PC-9 (cell line): Measurements from ENCODE around the gene TRIM15. TPM values are rescaled to one million over a fixed set of nuclear protein-coding genes. Genes with fewer than 3 reads are reported as not detected.

Experiments
- BruUV-seq: library from RNA; stranded (reverse); fragments of 400-500 nt; replicated peaks from 2 replicates; lab custom pipeline; 2021; lab: Mats Ljungman, UMichigan
- CTCF ChIA-PET: fragments of 300-600 bp; sonication (Branson Sonifier 250); formaldehyde crosslinking; loops from one replicate; lab custom pipeline; 2022; ENCODE audit warnings: antibody characterized with exemption; lab: Charles Lee
- POLR2A ChIA-PET: fragments of 300-600 bp; sonication (Branson Sonifier 250); formaldehyde crosslinking; loops from one replicate; lab custom pipeline; 2022; ENCODE audit warnings: antibody characterized with exemption; ENCODE audit not compliant: unreplicated experiment; lab: Charles Lee
- DNase-seq, 2 experiments: peaks; one replicate each; pipeline versions ENCODE4 v3.0.0 to v3.0.0-alpha.2; 2015 to 2022; ENCODE audit warnings: mixed read lengths in 1 of 2
- H2AFZ ChIP-seq: fragments of 200-600 bp; sonication (generic); 2 replicates; pipeline ENCODE4 v1.8.1; 2017; ENCODE audit warnings: antibody characterized with exemption
- H3F3A ChIP-seq: fragments of 200-600 bp; sonication (generic); 2 replicates; pipeline ENCODE4 v1.8.1; 2017; ENCODE audit warnings: antibody characterized with exemption, mild to moderate bottlenecking, low read depth; ENCODE audit not compliant: insufficient read depth
- H3K27ac ChIP-seq: fragments of 200-600 bp; sonication (generic); 2 replicates; pipeline ENCODE4 v1.6.1; 2016; ENCODE audit warnings: mixed run types
- H3K27me3 ChIP-seq: fragments of 200-600 bp; sonication (generic); 2 replicates; pipeline ENCODE4 v1.6.1; 2016; ENCODE audit warnings: low read depth, mixed run types; ENCODE audit not compliant: insufficient read depth
- H3K36me3 ChIP-seq: fragments of 200-600 bp; sonication (generic); 2 replicates; pipeline ENCODE4 v1.6.1; 2016; ENCODE audit warnings: low read depth, mixed run types
- H3K4me1 ChIP-seq: fragments of 200-600 bp; sonication (generic); replicated peaks from 2 replicates; pipeline ENCODE4 v1.6.1; 2016; ENCODE audit warnings: mixed run types; ENCODE audit not compliant: insufficient read depth
- H3K4me2 ChIP-seq: fragments of 200-600 bp; sonication (generic); 2 replicates; pipeline ENCODE4 v1.6.1; 2017; ENCODE audit warnings: mixed run types
- H3K4me3 ChIP-seq: fragments of 200-600 bp; sonication (generic); 2 replicates; pipeline ENCODE4 v1.6.1; 2016; ENCODE audit warnings: mixed run types
- H3K79me2 ChIP-seq: fragments of 200-600 bp; sonication (generic); 2 replicates; pipeline ENCODE4 v1.6.1; 2017; ENCODE audit warnings: low read depth, mixed run types
- H3K9me2 ChIP-seq: fragments of 200-600 bp; sonication (generic); 2 replicates; pipeline ENCODE4 v1.8.1; 2017; ENCODE audit warnings: mild to moderate bottlenecking; ENCODE audit not compliant: insufficient read depth
- H3K9me3 ChIP-seq: fragments of 200-600 bp; sonication (generic); 2 replicates; pipeline ENCODE4 v1.8.1; 2016; ENCODE audit warnings: low read depth; ENCODE audit not compliant: insufficient read depth
- H4K20me1 ChIP-seq: fragments of 200-600 bp; sonication (generic); 2 replicates; pipeline ENCODE4 v1.8.1; 2017; ENCODE audit not compliant: insufficient read depth
- CTCF ChIP-seq: fragments of 200-600 bp; sonication (generic); conservative IDR thresholded peaks from 2 replicates; pipeline ENCODE4 v1.6.1; 2017; ENCODE audit warnings: mixed run types, antibody characterized with exemption, mild to moderate bottlenecking, moderate library complexity
- EZH2 ChIP-seq: fragments of 200-600 bp; sonication (generic); IDR thresholded peaks from 2 replicates; pipeline ENCODE4 v1.8.0; 2017; ENCODE audit warnings: antibody characterized with exemption, low read depth
- intact Hi-C: fragments of 100-400 bp; cut with micrococcal nuclease; formaldehyde crosslinking; loops from one replicate; pipeline ENCODE4 v1.10.0; 2022; ENCODE audit not compliant: unreplicated experiment
- total RNA-seq: library from RNA; stranded (reverse); gene quantifications from 2 replicates; pipeline ENCODE4 v1.2.3, GENCODE V29; 2021

The TRIM15 gene
- total RNA-seq, 1 experiment from 2014 or later = not detected

GRCh38 chr6:30158475-30159040 lies 4.8 kb upstream of the TRIM15 start:
- CTCF ChIA-PET = no interaction called here

GRCh38 chr6:30160008-30160784 lies 3.1 kb upstream of the TRIM15 start:
- BruUV-seq = no TSS peak
- H2AFZ ChIP-seq = no peak overlapping the region
- no peak overlapping the region for H3K27ac ChIP-seq
- intact Hi-C loops = no loop called here
- H3K4me1 ChIP-seq = 0 out of 2 replicates have a peak, but pooled peaks cover 7% of the 10 kb centered on the region
- H3F3A ChIP-seq = no peaks in the 10 kb centered on the region
- H3K4me2 ChIP-seq = no peak overlapping the region
- H3K79me2 ChIP-seq = no peaks in the 10 kb centered on the region
- H3K27me3 ChIP-seq = no peaks in the 10 kb centered on the region
- DNase-seq = no peak
- TF ChIP-seq CTCF = no peak
- TF ChIP-seq EZH2 = no peak
- ChIA-PET CTCF (no interaction called here), POLR2A (no interaction called here)
- no peaks in the 10 kb centered on the region for H3K9me2 ChIP-seq
- H4K20me1 ChIP-seq = no peaks in the 10 kb centered on the region
- no peak overlapping the region for H3K4me3 ChIP-seq
- no peaks in the 10 kb centered on the region for H3K9me3 ChIP-seq
- no peaks in the 10 kb centered on the region for H3K36me3 ChIP-seq

More at GRCh38 chr6:30158475-30159040, 4.8 kb upstream of the TRIM15 start:
- DNase-seq = no peak
- POLR2A ChIA-PET = no interaction called here
- no peaks in the 10 kb centered on the region for H3K9me2 ChIP-seq
- no peaks in the 10 kb centered on the region for H3K79me2 ChIP-seq
- peaks cover 16% of the 10 kb centered on the region; the same call in 1 of the 2 replicates for H3K4me1 ChIP-seq
- H3K4me3 ChIP-seq = no peak overlapping the region
- no peaks in the 10 kb centered on the region for H3K9me3 ChIP-seq
- intact Hi-C loops = no loop called here
- H3K4me2 ChIP-seq = no peak overlapping the region
- H3K36me3 ChIP-seq = no peaks in the 10 kb centered on the region
- no TSS peak for BruUV-seq
- no peaks in the 10 kb centered on the region for H4K20me1 ChIP-seq
- 0 out of 2 replicates have a peak overlapping the region, but pooled peaks have one; percentile 17 for H2AFZ ChIP-seq
- TF ChIP-seq CTCF = no peak
- H3K27me3 ChIP-seq = no peaks in the 10 kb centered on the region
- H3K27ac ChIP-seq = no peak overlapping the region
- no peaks in the 10 kb centered on the region for H3F3A ChIP-seq

- CTCF ChIA-PET = no interaction called here
- TF ChIP-seq CTCF (no peak), EZH2 (no peak)
Measured at GRCh38 chr6:30160785-30161531, 2.4 kb upstream of the TRIM15 start, which contains the start of gene TRIM10. TRIM10 (minus strand) TSS chr6:30161211; CDS start chr6:30160858, 353 bp downstream.

More at GRCh38 chr6:30160785-30161531, 2.4 kb upstream of the TRIM15 start, which contains the start of gene TRIM10:
- Histone ChIP-seq H3K36me3 (no peaks in the 10 kb centered on the region), H3K4me3 (no peak within 1 kb of the TSS), H3F3A (no peaks in the 10 kb centered on the region), H3K4me1 (0 out of 2 replicates have a peak, but pooled peaks cover 5% of the 10 kb centered on the region), H2AFZ (no peak within 1 kb of the TSS), H3K27me3 (no peaks in the 10 kb centered on the region), H3K4me2 (no peak within 1 kb of the TSS), H3K9me2 (no peaks in the 10 kb centered on the region), H4K20me1 (no peaks in the 10 kb centered on the region), H3K27ac (no peak within 1 kb of the TSS), H3K9me3 (no peaks in the 10 kb centered on the region), H3K79me2 (no peaks in the 10 kb centered on the region)
- intact Hi-C loops = no loop called here
- POLR2A ChIA-PET = no interaction called here
- BruUV-seq = no TSS peak
- no peak for DNase-seq
